Liver (tissue), 9 donors: ENCODE results near the gene MARVELD2. TPM values are rescaled to one million over a fixed set of nuclear protein-coding genes. Genes with fewer than 3 reads are reported as not detected.
"Not testable (repeated sequence)": the region's sequence is repeated elsewhere in the genome, so short reads cannot be mapped to it uniquely, and the experiment has no call there.

ENCODE experiments used
- DNase-seq: peaks from one replicate; pipeline ENCODE4 v3.0.0-alpha.2; 2017; ENCODE audit warnings: low spot score
- H3K27ac ChIP-seq, 2 donors: one replicate each; pipeline ENCODE4 v1.7.0; 2013; ENCODE audit warnings: inconsistent platforms in 2 of 2, low read length in 2 of 2, control low read depth in 1 of 2, low read depth in 1 of 2, mild to moderate bottlenecking in 1 of 2
- H3K27me3 ChIP-seq, 4 donors: one replicate each; pipeline versions ENCODE4 v1.6.1 to v1.7.0; 2013; ENCODE audit warnings: low read length in 3 of 4, inconsistent platforms in 1 of 4, mild to moderate bottlenecking in 1 of 4, moderate library complexity in 1 of 4; ENCODE audit not compliant: control insufficient read depth in 4 of 4, insufficient read depth in 4 of 4
- H3K36me3 ChIP-seq, 4 donors: one replicate each; pipeline versions ENCODE4 v1.6.1 to v1.7.0; 2013; ENCODE audit warnings: low read length in 3 of 4, mild to moderate bottlenecking in 3 of 4, low read depth in 1 of 4, moderate library complexity in 1 of 4; ENCODE audit not compliant: control insufficient read depth in 4 of 4, insufficient read depth in 3 of 4
- H3K4me1 ChIP-seq, 4 donors: one replicate each; pipeline versions ENCODE4 v1.6.1 to v1.7.0; 2013; ENCODE audit warnings: low read length in 3 of 4, mild to moderate bottlenecking in 3 of 4, moderate library complexity in 1 of 4; ENCODE audit not compliant: control insufficient read depth in 4 of 4, insufficient read depth in 4 of 4
- H3K4me3 ChIP-seq, 3 donors: one replicate each; pipeline versions ENCODE4 v1.6.1 to v1.7.0; 2013; ENCODE audit warnings: low read length in 3 of 3, control low read depth in 1 of 3, low read depth in 1 of 3, mild to moderate bottlenecking in 1 of 3
- H3K9ac ChIP-seq, 2 donors: one replicate each; pipeline ENCODE4 v1.7.0; 2013; ENCODE audit warnings: low read length in 2 of 2, mild to moderate bottlenecking in 2 of 2, moderate library complexity in 2 of 2, control low read depth in 1 of 2, low read depth in 1 of 2
- H3K9me3 ChIP-seq, 4 donors: one replicate each; pipeline versions ENCODE4 v1.6.1 to v1.7.0; 2013; ENCODE audit warnings: low read length in 3 of 4; ENCODE audit not compliant: control insufficient read depth in 4 of 4
- ATF3 ChIP-seq: IDR thresholded peaks from 2 replicates; pipeline ENCODE4 v1.6.1; 2016; ENCODE audit warnings: antibody characterized with exemption
- CTCF ChIP-seq: fragments of 150-350 bp; IDR thresholded peaks from 2 replicates; pipeline ENCODE4 v1.5.1; 2017; ENCODE audit warnings: improper control_type of control experiment, low read depth, low read length; ENCODE audit not compliant: missing input control
- EGR1 ChIP-seq, 2 donors: IDR thresholded peaks; 2 replicates each; pipeline ENCODE4 v1.6.1; 2016 to 2018; ENCODE audit warnings: antibody characterized with exemption in 2 of 2, low read depth in 2 of 2
- FOXA1 ChIP-seq: IDR thresholded peaks from 2 replicates; pipeline ENCODE4 v1.6.1; 2016; ENCODE audit warnings: antibody characterized with exemption
- FOXA2 ChIP-seq: IDR thresholded peaks from 2 replicates; pipeline ENCODE4 v1.6.1; 2016; ENCODE audit warnings: antibody characterized with exemption
- GABPA ChIP-seq, 2 donors: IDR thresholded peaks in 1 of 2; conservative IDR thresholded peaks in 1 of 2; 2 replicates each; pipeline ENCODE4 v1.6.1; 2016; ENCODE audit warnings: antibody characterized with exemption in 2 of 2, mild to moderate bottlenecking in 1 of 2, moderate library complexity in 1 of 2
- HNF4A ChIP-seq, 2 donors: conservative IDR thresholded peaks; 2 replicates each; pipeline ENCODE4 v1.6.1; 2016; ENCODE audit warnings: antibody characterized with exemption in 2 of 2, mild to moderate bottlenecking in 2 of 2
- HNF4G ChIP-seq: IDR thresholded peaks from 2 replicates; pipeline ENCODE4 v1.6.1; 2016; ENCODE audit warnings: antibody characterized with exemption
- JUND ChIP-seq, 2 donors: IDR thresholded peaks; 2 replicates each; pipeline ENCODE4 v1.6.1; 2016; ENCODE audit warnings: antibody characterized with exemption in 2 of 2
- MAX ChIP-seq: IDR thresholded peaks from 2 replicates; pipeline ENCODE4 v1.6.1; 2016; ENCODE audit warnings: antibody characterized with exemption
- NR2F2 ChIP-seq: IDR thresholded peaks from 2 replicates; pipeline ENCODE4 v1.6.1; 2016; ENCODE audit warnings: antibody characterized with exemption
- RAD21 ChIP-seq, 2 donors: IDR thresholded peaks; 2 replicates each; pipeline ENCODE4 v1.6.1; 2016; ENCODE audit warnings: antibody characterized with exemption in 2 of 2, mild to moderate bottlenecking in 2 of 2
- REST ChIP-seq: IDR thresholded peaks from 2 replicates; pipeline ENCODE4 v1.6.1; 2016; ENCODE audit warnings: antibody characterized with exemption, mild to moderate bottlenecking
- RXRA ChIP-seq, 2 donors: IDR thresholded peaks; 2 replicates each; pipeline ENCODE4 v1.6.1; 2017 to 2018; ENCODE audit warnings: antibody characterized with exemption in 2 of 2, mild to moderate bottlenecking in 1 of 2
- SP1 ChIP-seq: IDR thresholded peaks from 2 replicates; pipeline ENCODE4 v1.6.1; 2018; ENCODE audit warnings: antibody characterized with exemption, mild to moderate bottlenecking
- TAF1 ChIP-seq: conservative IDR thresholded peaks from 2 replicates; pipeline ENCODE4 v1.6.1; 2016; ENCODE audit warnings: antibody characterized with exemption, mild to moderate bottlenecking
- YY1 ChIP-seq: IDR thresholded peaks from 2 replicates; pipeline ENCODE4 v1.6.1; 2016; ENCODE audit warnings: antibody characterized with exemption, mild to moderate bottlenecking
- ZBTB33 ChIP-seq: IDR thresholded peaks from 2 replicates; pipeline ENCODE4 v1.6.1; 2016; ENCODE audit warnings: antibody characterized with exemption
- WGBS: extraction: QIAGEN DNeasy Blood & Tissue Kit; methylation state at CpG from one replicate; pipeline ENCODE4 v1.1.7; 2013; 5-methylcytosine and 5-hydroxymethylcytosine counted together
- polyA plus RNA-seq, 2 donors: library from polyadenylated mRNA; stranded (reverse) in 1 of 2; unstranded in 1 of 2; fragments of 200-250 nt in 1 of 2; fragments of >200 nt in 1 of 2; fragmentation: Nextera tagmentation in 1 of 2; extraction: Ambion mirVana in 1 of 2; gene quantifications; one replicate each; pipeline versions ENCODE4 v1.2.1 to v1.2.3, GENCODE V29; 2013 to 2015
- total RNA-seq, 2 donors: library from RNA; depleted of rRNA; stranded (reverse); fragments of >200 nt; gene quantifications; one replicate each; pipeline ENCODE4 v1.2.3, GENCODE V29; 2014
- donor health status: healthy.
- donor health status: healthy.
- donor health status: healthy.
- donor health status: healthy.
- donor health status: healthy.

MARVELD2 gene
- total and polyA plus RNA-seq, 4 donors: 9.4 to 20.2 (median 12.3) TPM

GRCh38 chr5:69477170-69477569 is 62.3 kb downstream of the MARVELD2 start (continued):
- TF ChIP-seq TAF1: no peak

- not testable (repeated sequence) for H3K9ac ChIP-seq, H3K27ac ChIP-seq, H3K27me3 ChIP-seq, H3K4me3 ChIP-seq, H3K4me1 ChIP-seq, H3K9me3 ChIP-seq, DNase-seq, H3K36me3 ChIP-seq
- WGBS: 91% methylated on average over 7 of the region's 7 CpGs
These were observed 63.4 kb downstream of the MARVELD2 start for GRCh38 chr5:69478296-69478695.

- H3K36me3 ChIP-seq: no peaks in the 10 kb centered on the region
- 84% methylated on average over 7 of the region's 7 CpGs for WGBS
- no peak overlapping the region for H3K9ac ChIP-seq
- no peak overlapping the region for H3K4me3 ChIP-seq
- no peaks in the 10 kb centered on the region for H3K4me1 ChIP-seq
- H3K27ac ChIP-seq: no peak overlapping the region
- TF ChIP-seq FOXA2 (no peak), HNF4G (no peak), TAF1 (no peak), MAX (no peak), JUND (IDR thresholded peaks at IDR 0.05) (no peak), RXRA (IDR thresholded peaks at IDR 0.05) (no peak), ZBTB33 (no peak), RAD21 (IDR thresholded peaks at IDR 0.05) (no peak), GABPA (IDR thresholded peaks at IDR 0.05 in 1 of 2, conservative IDR thresholded peaks at IDR 0.05 in 1 of 2) (no peak), EGR1 (IDR thresholded peaks at IDR 0.05; ENCODE audit: low read depth in 2 of 2) (no peak), SP1 (no peak), NR2F2 (no peak), YY1 (no peak), HNF4A (conservative IDR thresholded peaks at IDR 0.05) (no peak), CTCF (no peak), FOXA1 (no peak), REST (no peak), ATF3 (no peak)
- DNase-seq: no peak
- H3K27me3 ChIP-seq: no peaks in the 10 kb centered on the region
- no peaks in the 10 kb centered on the region for H3K9me3 ChIP-seq
These were observed 70.0 kb downstream of the MARVELD2 start for GRCh38 chr5:69484891-69485290.
